HG02588 (cell line): ENCODE results near the gene TBC1D16.

Experiments
- ATAC-seq: cut with Tn5 transposase; IDR thresholded peaks from one replicate; pipeline ENCODE4 v1.9.1; 2021; ENCODE audit warnings: mild to moderate bottlenecking, moderate library complexity; ENCODE audit not compliant: unreplicated experiment

The TBC1D16 gene

DNA sequence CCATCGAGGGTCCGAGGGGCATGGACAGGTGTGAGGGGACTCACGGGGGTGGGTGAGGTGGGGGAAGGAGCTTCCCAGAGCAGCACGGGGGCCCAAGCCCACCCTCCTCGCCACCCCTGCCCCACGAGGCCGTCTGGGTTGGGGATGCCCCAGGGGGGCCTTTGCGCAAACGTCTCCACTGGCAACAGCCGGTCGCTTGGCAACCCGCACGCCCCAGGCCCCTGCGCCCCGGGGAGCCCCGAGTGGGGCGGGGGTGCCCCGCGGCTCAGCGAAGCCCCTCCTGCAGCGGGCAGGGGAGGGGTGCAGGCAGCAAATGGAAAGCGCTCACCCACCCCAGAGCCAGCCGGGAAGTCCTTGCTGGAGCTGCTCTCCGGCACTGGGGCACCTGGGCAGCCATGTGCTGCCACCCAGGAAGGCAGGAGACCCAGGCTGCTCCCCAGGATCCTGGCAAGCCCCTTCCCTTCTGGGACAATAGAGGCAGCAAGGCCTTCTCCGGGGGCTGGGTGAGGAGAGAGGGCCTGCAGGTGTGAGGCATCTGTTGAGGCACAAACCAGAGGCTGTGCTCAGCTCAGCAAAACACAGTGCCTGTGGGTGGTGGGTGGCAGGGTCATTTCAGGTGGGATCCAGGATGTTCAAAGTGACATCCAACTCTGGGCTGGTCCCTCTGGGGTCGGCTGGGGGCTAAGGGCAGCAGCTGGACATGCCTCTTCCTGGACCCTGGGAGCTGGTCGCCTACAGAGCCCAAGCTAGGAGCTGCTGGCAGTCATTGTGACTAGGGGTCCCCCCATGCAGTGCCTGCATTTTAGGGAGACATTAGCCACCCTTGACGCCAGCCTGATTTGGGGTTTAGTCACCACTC lies 115.6 kb downstream of the TBC1D16 start:
- ATAC-seq, result no peak

DNA sequence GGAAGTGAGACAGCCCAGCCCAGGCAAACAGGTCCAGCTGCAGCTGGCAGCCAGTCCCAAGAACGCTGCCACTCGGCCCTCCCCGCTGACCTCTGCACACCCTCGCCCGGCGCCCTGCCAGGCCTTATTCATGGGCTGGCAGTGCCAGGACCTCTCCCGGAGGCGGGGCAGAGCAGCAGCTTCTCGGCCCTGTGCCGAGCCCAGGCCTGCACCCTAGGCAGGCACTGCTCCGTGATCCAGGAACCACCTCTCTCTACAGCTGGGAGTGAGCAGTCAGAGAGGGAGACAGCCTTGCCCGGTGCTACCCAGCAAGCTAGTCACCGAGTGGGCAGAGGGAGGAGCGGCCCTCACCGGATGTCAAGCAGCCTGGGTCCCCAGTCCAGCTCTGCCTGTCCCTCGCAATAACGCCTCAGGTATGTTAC lies 116.5 kb downstream of the TBC1D16 start:
- ATAC-seq, result no peak

DNA sequence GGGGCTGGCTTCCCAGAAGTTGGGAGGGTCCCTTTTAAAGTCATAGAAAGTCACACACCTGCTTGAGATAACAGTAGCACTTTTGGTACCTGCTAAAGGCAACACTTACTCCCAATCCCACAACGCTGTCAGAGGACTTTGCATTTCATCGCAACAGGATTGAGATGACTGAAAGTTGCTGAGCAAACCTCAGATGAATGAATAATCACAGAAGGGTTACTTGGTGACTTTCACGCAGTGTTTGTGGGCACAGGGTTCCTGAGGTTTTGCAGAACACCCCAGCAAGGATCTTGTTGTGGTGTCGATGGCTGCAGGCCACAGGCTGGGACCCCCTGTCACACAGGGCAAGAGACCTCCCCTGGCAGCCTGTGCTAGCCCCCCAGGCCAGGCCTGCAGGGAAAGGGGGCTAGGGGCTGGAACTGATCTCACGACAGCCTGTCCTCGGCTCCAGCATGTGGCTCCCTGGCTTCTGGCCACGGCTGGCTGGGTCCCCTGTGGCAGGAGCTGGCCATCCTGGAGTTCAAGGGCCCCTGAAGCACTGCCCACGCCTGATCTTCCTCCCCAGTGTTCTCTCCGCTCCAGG lies 117.0 kb downstream of the TBC1D16 start:
- no peak for ATAC-seq

DNA sequence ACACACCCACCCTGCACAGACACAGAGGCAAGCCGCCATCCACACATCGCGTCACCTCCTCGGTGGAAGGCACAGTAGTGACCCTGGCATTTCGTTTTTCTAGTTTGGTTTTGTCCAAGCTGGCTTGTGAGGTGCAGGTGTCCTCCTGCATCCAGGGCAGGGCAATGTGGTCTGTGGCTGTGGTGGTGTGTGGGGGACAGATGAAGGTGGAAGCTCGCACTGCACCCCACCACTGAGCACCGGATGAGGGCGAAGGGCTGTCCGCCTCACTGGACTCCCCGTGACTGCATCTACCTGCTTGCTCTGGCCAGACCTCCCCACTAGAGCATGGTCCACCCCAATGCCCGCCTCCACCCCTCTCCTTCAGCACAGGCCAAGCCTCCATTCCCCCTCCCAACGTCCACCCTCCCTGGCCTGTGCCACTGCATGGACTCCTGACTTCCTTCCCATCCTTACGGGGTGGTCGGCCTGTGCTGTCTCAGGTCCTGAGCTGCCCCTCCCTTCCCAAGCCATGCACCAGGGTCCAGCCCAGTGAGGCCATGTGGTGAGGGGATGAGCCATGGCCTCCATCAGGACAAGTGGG lies 117.7 kb downstream of the TBC1D16 start:
- ATAC-seq, result no peak

DNA sequence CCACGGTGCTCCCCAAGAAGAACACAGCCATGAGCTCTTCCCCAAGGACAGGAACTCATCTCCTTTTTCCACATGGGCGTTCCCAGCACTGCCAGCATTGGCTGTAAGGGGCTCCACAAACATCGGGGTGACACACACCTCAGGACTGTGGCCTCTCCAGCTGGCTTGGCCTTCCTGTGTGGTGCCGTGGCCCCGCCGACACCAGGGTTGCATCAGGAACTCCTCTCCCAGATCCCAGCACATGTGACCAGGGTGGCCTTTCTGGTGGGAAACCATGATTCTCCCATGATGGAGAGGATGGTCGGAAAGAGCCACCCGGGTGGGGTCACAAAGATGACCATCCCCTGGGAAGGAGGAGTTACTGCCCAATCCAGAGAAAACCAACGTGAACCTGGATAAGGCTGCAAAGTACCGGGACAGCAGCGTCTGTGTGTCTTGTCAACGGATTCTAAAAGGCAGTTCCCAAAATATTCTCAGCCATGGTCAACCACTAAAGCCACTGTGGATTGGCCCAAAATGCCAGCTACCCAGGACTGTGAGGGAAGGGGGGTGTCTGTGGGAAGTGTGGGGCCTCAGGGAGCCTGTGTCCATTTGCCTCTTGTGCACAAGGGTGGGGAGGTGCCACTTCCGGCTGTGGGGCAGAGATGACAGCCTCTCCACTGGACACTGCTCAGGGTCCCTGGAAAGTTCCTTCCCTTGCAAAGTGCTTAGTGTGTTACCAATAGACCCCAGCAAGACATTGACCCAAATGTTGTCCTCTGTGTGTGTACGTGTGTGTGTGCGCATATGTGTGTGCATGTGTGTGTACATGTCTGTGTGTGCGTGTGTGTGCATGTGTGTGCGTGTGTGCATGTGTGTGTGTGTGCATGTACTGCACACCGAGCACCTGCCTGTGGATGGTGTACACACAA lies 118.4 kb downstream of the TBC1D16 start:
- ATAC-seq, result no peak

DNA sequence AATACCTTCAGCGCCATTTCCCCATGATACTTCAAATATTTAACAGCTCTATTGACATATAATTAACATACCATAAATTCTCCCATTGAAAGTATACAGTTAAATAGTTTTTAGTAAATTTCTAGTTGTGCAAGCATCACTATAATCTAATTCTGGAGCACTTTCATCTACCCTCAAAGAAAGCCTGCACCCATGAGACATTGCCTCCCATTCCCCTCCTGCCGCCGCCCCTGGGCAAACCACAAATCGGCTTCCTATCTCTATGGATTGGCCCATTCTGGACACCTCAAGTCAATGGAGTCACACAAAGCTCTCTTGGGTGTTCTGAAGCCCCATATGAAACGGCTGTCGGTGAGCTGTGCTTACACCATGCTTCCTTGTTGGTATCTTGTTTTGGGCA lies 119.2 kb downstream of the TBC1D16 start:
- no peak for ATAC-seq

DNA sequence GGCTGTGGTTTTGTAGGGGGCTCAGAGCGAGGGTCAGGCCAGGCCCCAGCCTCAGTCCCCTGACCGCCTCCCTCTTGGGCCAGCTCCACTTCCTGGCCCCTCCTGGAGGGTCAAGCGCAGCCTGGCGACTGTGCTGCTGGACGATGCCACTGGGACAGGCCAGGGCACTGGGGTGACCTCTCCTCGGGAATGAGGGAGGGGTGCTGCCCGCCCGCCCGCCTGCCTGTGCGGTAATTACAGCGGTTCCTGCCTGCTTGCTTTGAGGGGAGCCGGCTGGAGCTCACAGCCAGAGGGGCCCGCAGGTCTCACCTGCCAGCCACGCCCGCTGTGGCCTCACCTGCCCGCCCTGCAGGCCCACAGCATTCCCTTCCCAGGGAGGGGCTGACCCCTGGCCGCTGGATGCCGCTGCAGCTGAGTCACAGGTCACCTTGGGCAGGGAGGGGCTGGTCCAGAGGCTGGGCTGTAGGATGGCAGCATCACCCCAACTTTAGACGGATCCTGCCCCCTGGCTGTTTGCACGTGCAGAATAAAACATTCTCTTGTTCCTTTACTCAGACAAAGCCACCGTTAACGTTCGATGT lies 119.7 kb downstream of the TBC1D16 start:
- ATAC-seq, result no peak

DNA sequence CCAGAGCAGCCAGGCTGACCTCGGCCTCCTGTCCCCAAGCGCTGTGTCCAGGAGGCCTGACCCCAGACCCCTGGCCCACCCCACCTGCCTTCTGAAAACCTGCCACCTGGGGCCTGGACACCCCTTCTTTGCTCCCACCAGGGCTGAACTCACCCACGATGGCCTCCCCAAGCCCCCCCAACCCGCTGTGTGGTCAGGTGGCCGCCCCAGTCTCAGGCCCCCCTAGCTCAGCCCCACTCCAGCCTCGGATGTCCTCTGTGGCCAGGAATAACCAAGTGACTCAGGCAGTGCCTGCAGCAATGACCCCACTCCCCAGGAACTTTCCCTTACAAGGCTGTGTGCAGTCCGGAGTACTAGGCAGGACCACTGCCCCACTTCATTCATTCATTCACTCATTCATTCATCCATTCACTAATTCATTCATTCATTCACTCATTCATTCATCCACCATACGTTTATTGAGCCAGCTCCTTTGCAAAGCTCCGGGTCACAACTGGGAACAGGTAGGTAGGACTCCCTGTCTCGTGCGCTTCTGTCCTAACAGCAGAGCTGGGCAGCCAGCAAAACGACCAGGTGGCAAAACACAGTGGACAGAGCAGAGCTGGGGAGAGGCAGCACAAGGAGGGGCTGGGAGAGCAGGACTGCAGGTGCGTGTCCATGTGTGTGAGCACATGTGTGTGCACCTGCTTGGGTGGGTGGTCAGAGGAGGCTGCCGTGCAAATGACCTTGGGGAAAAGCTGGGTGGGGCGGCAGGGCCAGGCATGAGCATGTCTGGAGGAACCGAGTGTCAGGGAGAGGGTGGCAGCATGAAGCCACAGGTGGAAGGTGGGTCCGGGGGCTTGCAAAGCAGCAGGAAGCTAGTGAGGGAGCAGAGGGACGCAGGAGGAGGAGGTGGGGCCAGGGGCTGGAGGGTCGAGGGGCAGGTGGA lies 120.6 kb downstream of the TBC1D16 start:
- no peak for ATAC-seq

DNA sequence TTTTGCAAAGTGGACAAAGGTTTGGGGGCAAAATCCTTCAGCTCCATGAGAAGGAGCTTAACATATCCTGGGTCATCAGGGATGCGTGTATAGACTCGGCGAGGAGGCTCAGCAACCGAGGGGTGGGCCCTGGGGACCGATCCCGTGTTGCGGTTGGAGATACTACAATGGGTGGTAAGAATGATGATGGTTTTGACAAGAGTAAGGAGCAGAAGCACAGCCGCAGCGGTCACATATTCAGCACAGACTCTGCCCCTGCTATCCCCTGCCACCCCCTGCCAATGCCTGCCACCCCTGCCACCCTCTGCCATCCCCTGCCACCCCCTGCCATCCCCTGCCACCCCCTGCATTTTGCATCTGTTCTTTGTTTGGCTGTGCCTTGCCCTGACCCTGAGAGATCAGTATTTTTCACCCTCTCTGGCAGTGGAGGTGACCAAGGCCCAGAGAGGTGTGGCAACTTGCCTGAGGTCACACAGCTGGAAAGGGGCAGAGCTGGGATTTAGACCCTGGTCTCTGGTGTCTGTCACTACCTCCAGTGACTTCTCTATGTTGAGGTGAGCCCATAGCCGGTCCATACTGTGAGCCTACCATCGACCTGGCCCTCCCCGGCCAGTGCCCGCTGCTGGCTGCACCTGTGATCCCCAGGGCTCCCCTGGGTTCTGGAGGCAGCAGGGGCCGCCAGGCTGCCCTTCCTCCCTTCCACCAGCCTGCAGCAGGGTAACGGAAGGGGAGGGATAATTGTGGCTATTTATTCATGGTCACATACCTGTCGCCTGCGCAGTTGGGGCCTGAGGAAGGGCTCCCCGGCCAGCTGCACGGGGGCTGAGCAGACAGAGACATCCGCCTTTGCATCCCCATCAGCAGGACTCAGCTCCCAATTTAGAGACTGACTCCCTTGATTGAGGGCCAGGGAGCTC lies 121.5 kb downstream of the TBC1D16 start:
- ATAC-seq, result no peak

DNA sequence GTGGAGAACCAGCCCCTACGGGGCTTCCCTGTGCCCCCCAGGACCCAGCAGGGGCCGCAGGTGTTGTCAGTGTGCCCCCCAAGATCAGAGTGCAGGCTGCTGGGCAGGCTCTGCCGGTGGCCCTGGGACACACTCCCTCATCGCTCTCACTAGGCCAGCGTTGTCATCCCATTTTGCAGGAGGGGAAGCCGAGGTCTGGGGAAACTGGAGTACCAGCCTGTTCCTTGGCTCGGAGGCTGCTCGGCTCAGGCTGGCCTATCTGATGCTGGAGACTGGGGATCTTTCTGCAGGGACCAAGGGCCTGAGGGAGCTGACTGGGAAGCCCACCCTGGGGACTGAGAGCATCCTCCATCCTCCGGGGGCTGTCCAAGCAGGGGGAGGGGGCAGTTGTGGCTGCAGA lies 122.2 kb downstream of the TBC1D16 start:
- no peak for ATAC-seq

DNA sequence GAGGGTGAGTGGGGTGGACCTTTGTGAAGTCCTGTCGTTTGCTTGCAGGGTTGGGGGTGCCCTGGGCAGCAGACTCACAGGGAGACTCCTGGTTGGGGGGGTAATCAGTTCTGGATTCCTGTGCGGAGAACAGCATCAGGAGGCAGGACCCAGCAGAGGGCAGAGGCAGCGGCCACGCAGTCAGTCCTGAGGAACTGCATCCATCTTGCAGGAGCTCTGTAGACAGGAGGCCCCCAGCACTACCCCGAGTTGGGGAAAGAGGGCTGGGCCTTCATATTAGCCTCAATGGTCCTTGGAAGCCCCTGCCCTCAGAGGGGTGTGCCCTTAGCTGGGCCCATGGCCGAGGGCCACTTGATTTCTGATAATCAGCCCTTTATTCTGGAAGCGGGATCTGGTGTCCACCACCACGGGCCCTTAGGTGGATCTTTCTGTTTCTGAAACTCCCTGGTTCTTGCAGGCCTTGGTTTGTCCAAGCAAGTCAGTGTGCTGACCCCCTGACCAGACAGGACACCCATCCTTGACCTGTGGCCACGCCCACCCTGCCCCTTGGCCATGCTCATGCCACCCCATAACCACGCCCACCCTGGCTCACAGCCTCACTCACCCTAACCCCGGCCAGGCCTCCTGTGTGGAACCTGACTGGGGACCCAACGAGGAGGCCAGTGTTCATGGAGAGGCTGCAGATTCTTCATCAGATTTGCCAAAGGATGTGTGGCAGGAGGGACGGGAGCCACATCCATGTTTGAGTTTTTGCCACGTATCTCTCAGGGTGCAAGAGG lies 122.9 kb downstream of the TBC1D16 start:
- ATAC-seq, result no peak

DNA sequence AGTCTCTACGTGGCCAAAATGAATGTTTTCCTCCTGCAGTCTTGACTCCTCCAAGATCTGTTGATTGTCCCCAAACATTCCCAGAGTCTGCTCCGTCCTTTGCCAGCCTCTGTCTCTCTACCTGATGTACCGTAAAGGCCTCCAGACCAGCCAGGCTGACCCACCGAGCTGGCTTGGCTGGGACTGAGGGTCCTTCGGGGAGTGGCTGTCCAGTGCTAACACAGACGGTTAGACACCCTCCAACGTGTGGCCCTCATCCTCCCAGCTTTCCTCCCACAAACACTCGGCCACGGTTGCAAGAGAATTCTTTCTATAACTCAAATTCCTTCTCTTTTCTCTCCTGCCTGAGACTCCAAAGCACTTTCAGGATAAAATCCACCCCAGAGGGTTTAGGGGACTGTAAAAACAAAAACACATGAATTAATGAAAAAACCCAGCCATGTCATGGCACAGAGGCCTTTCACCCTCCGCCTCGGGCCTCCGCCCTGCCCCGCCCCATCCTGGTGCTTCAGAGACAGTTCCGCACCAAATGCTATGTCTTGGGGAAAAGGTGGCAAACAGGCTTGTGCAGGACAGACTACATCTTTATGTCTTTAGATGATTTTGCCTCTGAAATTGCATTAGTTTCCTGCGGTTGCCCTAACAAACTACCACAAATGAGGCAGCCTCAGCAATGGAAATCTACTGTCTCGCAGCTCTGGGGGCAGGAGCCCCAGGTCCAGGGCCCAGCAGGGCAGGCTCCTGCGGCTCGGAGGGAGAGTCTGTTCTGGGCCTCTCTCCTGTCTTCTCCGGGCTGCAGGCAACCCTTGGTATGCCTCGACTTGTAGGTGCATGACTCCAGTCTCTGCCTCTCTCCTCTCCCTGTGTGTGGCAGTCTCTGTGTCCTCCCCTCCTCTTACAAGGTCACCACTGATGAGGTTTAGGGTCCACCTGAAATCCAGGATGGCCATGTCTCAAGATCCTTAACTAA lies 124.0 kb downstream of the TBC1D16 start:
- ATAC-seq, result no peak

DNA sequence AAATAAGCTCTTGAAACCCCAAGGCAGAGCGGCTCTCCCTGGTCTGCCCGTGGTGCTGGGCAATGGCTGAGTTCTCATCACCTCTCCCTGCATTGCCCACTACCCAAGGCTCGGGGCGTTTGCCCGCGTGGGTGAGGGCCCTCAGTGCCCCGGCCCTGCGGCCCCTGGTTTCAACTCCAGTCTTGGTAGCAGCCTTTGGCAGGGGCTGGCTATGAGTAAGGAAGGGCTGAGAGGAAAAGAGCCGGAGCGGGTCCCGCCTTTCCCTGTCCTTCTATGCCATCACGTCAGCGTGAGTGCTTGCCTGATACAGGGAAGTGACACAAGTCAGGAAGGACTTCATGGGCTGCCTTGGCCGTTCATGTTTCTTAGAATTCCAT lies 124.7 kb downstream of the TBC1D16 start:
- ATAC-seq, result no peak

DNA sequence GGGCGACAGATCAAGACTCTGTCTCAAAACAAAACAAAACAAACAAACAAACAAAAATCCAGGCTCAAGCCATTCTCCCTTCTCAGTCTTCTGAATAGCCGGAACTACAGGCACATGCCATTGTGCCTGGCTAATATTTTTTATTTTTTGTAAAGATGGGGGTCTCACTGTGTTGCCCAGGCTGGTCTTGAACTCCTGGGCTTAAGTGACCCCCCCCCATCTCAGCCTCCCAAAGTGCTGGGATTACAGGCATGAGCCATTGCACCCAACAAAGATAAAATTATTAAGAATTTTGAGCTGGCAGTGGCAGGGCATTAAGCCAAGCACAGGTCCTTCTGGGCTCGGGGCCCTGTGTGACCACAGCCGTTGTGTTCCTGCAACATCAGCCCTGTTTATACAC lies 126.6 kb downstream of the TBC1D16 start:
- ATAC-seq, result no peak

DNA sequence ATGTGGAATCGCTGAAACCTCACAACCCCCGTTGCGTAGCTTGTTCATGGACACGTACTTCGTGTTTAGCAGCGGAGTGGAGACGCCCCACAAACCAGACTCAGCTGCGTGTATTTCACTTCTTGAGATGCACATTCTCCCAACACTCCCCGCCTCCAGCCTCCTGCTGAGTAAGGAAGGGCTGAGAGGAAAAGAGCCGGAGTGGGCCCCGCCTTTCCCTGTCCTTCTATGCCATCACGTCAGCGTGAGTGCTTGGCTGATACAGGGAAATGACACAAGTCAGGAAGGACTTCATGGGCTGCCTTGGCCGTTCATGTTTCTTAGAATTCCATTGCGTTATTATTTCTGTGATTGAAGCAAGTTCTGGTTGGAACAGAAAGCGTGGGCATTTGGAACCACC lies 127.8 kb downstream of the TBC1D16 start:
- no peak for ATAC-seq

DNA sequence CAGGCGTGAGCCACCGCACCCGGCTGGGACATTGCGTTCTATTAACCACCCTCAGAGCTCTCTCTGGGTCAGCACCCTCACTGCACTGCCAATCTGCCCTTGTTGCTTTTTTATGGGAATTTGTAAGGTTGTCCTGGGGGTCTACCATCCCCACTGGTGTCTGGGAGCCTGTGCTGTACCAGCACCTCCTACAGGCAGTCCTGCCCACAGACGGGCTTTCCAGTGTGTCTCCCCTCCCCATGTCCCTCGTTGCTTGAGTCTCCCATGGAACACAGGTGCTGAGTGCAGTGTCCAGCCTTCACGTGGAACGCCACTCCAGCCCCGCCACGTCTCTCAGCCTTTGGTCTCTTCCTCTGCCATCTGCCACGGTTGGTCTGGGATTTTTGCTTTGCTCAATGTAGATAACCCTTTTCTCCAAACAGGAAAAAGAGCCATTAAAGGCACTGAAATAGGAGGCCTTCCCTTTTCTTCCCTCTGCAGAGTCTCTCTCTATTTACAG lies 128.4 kb downstream of the TBC1D16 start:
- no peak for ATAC-seq

DNA sequence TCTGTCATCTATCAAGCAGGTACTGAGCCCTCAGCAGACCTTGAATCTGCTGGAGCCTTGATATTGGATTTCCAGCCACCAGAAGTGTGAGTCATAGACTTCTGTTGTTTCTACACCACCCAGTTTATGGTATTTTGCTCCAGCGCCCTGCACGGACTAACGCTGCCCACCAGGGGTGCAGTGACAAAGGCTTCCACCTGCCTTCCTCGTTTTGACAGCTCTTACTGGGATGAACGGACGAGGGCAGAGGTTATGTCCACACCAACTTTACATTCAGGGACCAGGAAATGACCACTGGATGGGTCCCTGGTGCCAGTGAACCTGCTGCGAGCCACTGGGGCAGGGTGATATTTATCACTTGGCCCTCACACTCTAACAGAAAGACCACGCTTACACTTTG lies 129.8 kb downstream of the TBC1D16 start:
- ATAC-seq, result no peak
